GM21723 (cell line): ENCODE measurements around the gene FAM177B.
A peak's percentile ranks its signal among the peaks of the same experiment; 100 is the strongest.
"Not testable (repeated sequence)": the region's sequence is repeated elsewhere in the genome, so short reads cannot be mapped to it uniquely, and the experiment has no call there.

Source experiments
- ATAC-seq: cut with Tn5 transposase; IDR thresholded peaks from one replicate; pipeline ENCODE4 v1.9.1; 2021; ENCODE audit warnings: mild to moderate bottlenecking, moderate library complexity; ENCODE audit not compliant: unreplicated experiment

Gene FAM177B

GRCh38 chr1:222739465-222739864, 2.5 kb downstream of the FAM177B start:
- ATAC-seq: no peak

- no peak for ATAC-seq
Measured at GRCh38 chr1:222739929-222740328, 2.9 kb downstream of the FAM177B start.

- not testable (repeated sequence) for ATAC-seq
Measured at GRCh38 chr1:222741630-222742457, 4.8 kb downstream of the FAM177B start.

GRCh38 chr1:222749927-222750326, 12.9 kb downstream of the FAM177B start:
- ATAC-seq: no peak

- peak; percentile 94 for ATAC-seq
Measured at GRCh38 chr1:222750651-222751050, 13.6 kb downstream of the FAM177B start.

- no peak for ATAC-seq
Measured at GRCh38 chr1:222751255-222751654, 14.3 kb downstream of the FAM177B start.

- ATAC-seq: no peak
Measured at GRCh38 chr1:222754366-222755139, 17.6 kb downstream of the FAM177B start.

- ATAC-seq: no peak
Measured at GRCh38 chr1:222757646-222758268, 20.8 kb downstream of the FAM177B start.

- no peak for ATAC-seq
Measured at GRCh38 chr1:222759451-222760035, 22.5 kb downstream of the FAM177B start.

- ATAC-seq: no peak
Measured at GRCh38 chr1:222761083-222761482, 24.1 kb downstream of the FAM177B start.

GRCh38 chr1:222762178-222762577, 25.2 kb downstream of the FAM177B start:
- ATAC-seq: not testable (repeated sequence)

- no peak for ATAC-seq
Measured at GRCh38 chr1:222767152-222767571, 30.2 kb downstream of the FAM177B start.

GRCh38 chr1:222768592-222768991, 31.6 kb downstream of the FAM177B start:
- no peak for ATAC-seq

- ATAC-seq: no peak
Measured at GRCh38 chr1:222769181-222769580, 32.2 kb downstream of the FAM177B start.

- ATAC-seq: no peak
Measured at GRCh38 chr1:222769971-222770620, 33.1 kb downstream of the FAM177B start.

GRCh38 chr1:222772996-222773379, 36.0 kb downstream of the FAM177B start:
- ATAC-seq: peak; percentile 71

GRCh38 chr1:222777463-222777862, 40.5 kb downstream of the FAM177B start:
- ATAC-seq: no peak

GRCh38 chr1:222777977-222778376, 41.0 kb downstream of the FAM177B start:
- no peak for ATAC-seq

GRCh38 chr1:222781251-222781650, 44.2 kb downstream of the FAM177B start:
- ATAC-seq: peak; percentile 70

- no peak for ATAC-seq
Measured at GRCh38 chr1:222783051-222783450, 46.0 kb downstream of the FAM177B start.

GRCh38 chr1:222784371-222784770, 47.4 kb downstream of the FAM177B start:
- no peak for ATAC-seq
